DOHH2 (cell line): Measurements from ENCODE around the gene FAM72C.
"Not testable (repeated sequence)": the region's sequence is repeated elsewhere in the genome, so short reads cannot be mapped to it uniquely, and the experiment has no call there.

ENCODE experiments used
- CTCF ChIP-seq: fragments of 200-600 bp; sonication (generic); IDR thresholded peaks from one replicate; pipeline ENCODE4 v1.5.1; 2014; ENCODE audit warnings: antibody characterized with exemption, mild to moderate bottlenecking, low read depth, low read length; ENCODE audit not compliant: poor library complexity, severe bottlenecking
- EZH2phosphoT487 ChIP-seq: fragments of 200-600 bp; sonication (generic); IDR thresholded peaks from 2 replicates; pipeline ENCODE4 v1.6.1; 2017; ENCODE audit warnings: borderline replicate concordance, mild to moderate bottlenecking, antibody characterized with exemption, low read length, moderate library complexity, mixed read lengths

- TF ChIP-seq CTCF, EZH2phosphoT487: not testable (repeated sequence)
These were observed 16.1 kb upstream of the FAM72C start for GRCh38 chr1:143987868-143988267.
